GM23248 (cell line): ENCODE data around the gene ZNF576. TPM values are rescaled to one million over a fixed set of nuclear protein-coding genes. Genes with fewer than 3 reads are reported as not detected.
"Not testable (repeated sequence)": the region's sequence is repeated elsewhere in the genome, so short reads cannot be mapped to it uniquely, and the experiment has no call there.

Experiments
- DNase-seq: peaks from one replicate; pipeline ENCODE4 v3.0.0-alpha.2; 2015
- H2AFZ ChIP-seq: fragments of 200-600 bp; sonication (generic); 2 replicates; pipeline ENCODE4 v1.6.1; 2016; ENCODE audit warnings: antibody characterized with exemption
- H3F3A ChIP-seq: fragments of 200-600 bp; sonication (generic); 2 replicates; pipeline ENCODE4 v1.6.1; 2016; ENCODE audit warnings: mild to moderate bottlenecking, antibody characterized with exemption, mixed run types; ENCODE audit not compliant: insufficient read depth
- H3K27ac ChIP-seq: fragments of 200-600 bp; sonication (generic); 2 replicates; pipeline ENCODE4 v1.5.1; 2016; ENCODE audit warnings: mild to moderate bottlenecking
- H3K27me3 ChIP-seq: fragments of 200-600 bp; sonication (generic); replicated peaks from 2 replicates; pipeline ENCODE4 v1.6.1; 2016; ENCODE audit warnings: mild to moderate bottlenecking; ENCODE audit not compliant: insufficient read depth
- H3K36me3 ChIP-seq: fragments of 200-600 bp; sonication (generic); 2 replicates; pipeline ENCODE4 v1.6.1; 2016; ENCODE audit warnings: low read depth, mild to moderate bottlenecking
- H3K4me1 ChIP-seq: fragments of 200-600 bp; sonication (generic); 2 replicates; pipeline ENCODE4 v1.6.1; 2016; ENCODE audit warnings: mild to moderate bottlenecking; ENCODE audit not compliant: insufficient read depth
- H3K4me2 ChIP-seq: fragments of 200-600 bp; sonication (generic); one replicate; pipeline ENCODE4 v1.6.1; 2016; ENCODE audit warnings: mild to moderate bottlenecking; ENCODE audit not compliant: unreplicated experiment
- H3K4me3 ChIP-seq: fragments of 200-600 bp; sonication (generic); 2 replicates; pipeline ENCODE4 v1.5.1; 2016; ENCODE audit warnings: mild to moderate bottlenecking
- H3K79me2 ChIP-seq: fragments of 200-600 bp; sonication (generic); 2 replicates; pipeline ENCODE4 v1.6.1; 2016; ENCODE audit warnings: mild to moderate bottlenecking; ENCODE audit not compliant: insufficient read depth
- H3K9ac ChIP-seq: fragments of 200-600 bp; sonication (generic); 2 replicates; pipeline ENCODE4 v1.6.1; 2016; ENCODE audit warnings: mild to moderate bottlenecking
- H3K9me2 ChIP-seq: fragments of 200-600 bp; sonication (generic); 2 replicates; pipeline ENCODE4 v1.6.1; 2016; ENCODE audit warnings: mixed run types, mild to moderate bottlenecking, moderate library complexity; ENCODE audit not compliant: insufficient read depth
- H3K9me3 ChIP-seq: fragments of 200-600 bp; sonication (generic); one replicate; pipeline ENCODE4 v1.6.1; 2017; ENCODE audit warnings: low read depth
- H4K20me1 ChIP-seq: fragments of 200-600 bp; sonication (generic); 2 replicates; pipeline ENCODE4 v1.6.0; 2016; ENCODE audit not compliant: insufficient read depth
- EZH2 ChIP-seq: fragments of 200-600 bp; sonication (generic); IDR thresholded peaks from 2 replicates; pipeline ENCODE4 v1.6.1; 2018; ENCODE audit warnings: antibody characterized with exemption, mild to moderate bottlenecking; ENCODE audit not compliant: insufficient read depth, poor library complexity, severe bottlenecking
- EZH2phosphoT487 ChIP-seq: fragments of 200-600 bp; sonication (generic); IDR thresholded peaks from 2 replicates; pipeline ENCODE4 v1.6.1; 2018; ENCODE audit warnings: antibody characterized with exemption, moderate library complexity, mild to moderate bottlenecking, low read depth; ENCODE audit not compliant: insufficient read depth
- WGBS, 2 experiments: methylation state at CpG; one replicate each; pipeline ENCODE4 v1.1.6; 2015 to 2017; ENCODE audit warnings: low lambda C conversion rate in 2 of 2, low coverage in 1 of 2; ENCODE audit errors: missing lambda C conversion rate in 2 of 2; 5-methylcytosine and 5-hydroxymethylcytosine counted together
- in situ Hi-C: fragments of 300-500 bp; cut with MboI; formaldehyde crosslinking; loops from 2 replicates; pipeline ENCODE4 v1.15.0; 2020
- polyA plus RNA-seq: library from polyadenylated mRNA; unstranded; fragments of >200 nt; fragmentation: Nextera tagmentation; extraction: Ambion mirVana; gene quantifications from 2 replicates; pipeline ENCODE4 v1.2.1, GENCODE V29; 2016
- total RNA-seq: library from RNA; depleted of rRNA; stranded (reverse); fragments of >200 nt; shearing (Covaris generic); gene quantifications from 2 replicates; pipeline ENCODE4 v1.2.3, GENCODE V29; 2014

Gene ZNF576
- total and polyA plus RNA-seq, 2 experiments from 2014 or later, result 11.7 to 19.3 TPM

DNA sequence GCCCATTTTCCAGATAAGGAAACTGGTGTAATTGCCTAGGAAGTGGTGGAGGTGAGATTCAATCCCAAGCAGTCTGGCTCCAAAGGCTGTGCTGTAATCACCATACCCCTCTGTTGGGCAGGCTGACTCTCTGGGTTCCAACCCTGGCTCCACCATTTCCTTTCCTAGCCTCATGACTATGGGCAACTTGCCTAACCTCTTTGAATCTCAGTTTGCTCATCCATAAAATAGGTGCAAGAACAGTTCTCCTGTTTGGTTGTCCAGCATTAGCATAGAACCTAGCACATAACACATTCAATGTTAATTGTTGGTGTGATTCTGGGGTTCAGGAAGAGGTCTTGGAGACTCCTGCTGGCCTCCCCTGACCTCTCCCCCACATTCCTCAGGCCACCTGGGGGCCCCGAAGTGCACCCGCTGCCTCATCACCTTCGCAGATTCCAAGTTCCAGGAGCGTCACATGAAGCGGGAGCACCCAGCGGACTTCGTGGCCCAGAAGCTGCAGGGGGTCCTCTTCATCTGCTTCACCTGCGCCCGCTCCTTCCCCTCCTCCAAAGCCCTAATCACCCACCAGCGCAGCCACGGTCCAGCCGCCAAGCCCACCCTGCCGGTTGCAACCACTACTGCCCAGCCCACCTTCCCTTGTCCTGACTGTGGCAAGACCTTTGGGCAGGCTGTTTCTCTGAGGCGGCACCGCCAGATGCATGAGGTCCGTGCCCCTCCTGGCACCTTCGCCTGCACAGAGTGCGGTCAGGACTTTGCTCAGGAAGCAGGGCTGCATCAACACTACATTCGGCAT lies 2.2 kb downstream of the ZNF576 start:
- Histone ChIP-seq H3K4me3 (0 out of 2 replicates have a peak overlapping the region, but pooled peaks have one; percentile 96), H3K9me3 (no peaks in the 10 kb centered on the region), H3K9me2 (no peaks in the 10 kb centered on the region), H3K27ac (no peak overlapping the region), H3K9ac (peak overlapping the region; percentile 97), H4K20me1 (no peaks in the 10 kb centered on the region), H3K4me2 (peak overlapping the region; percentile 91), H3K79me2 (peaks cover 58% of the 10 kb centered on the region), H3K4me1 (peaks cover 21% of the 10 kb centered on the region), H3F3A (peaks cover 4% of the 10 kb centered on the region; the same call in 1 of the 2 replicates), H2AFZ (no peak overlapping the region), H3K36me3 (peaks cover 4% of the 10 kb centered on the region; the same call in 1 of the 2 replicates), H3K27me3 (no peaks in the 10 kb centered on the region)
- 89 to 93% methylated on average over 19 of the region's 19 CpGs for whole genome bisulfite sequencing, 2 experiments
- in situ Hi-C loops, result no loop called here
- TF ChIP-seq EZH2 (no peak), EZH2phosphoT487 (no peak)
- no peak for DNase-seq

GRCh38 chr19:43599635-43600295 lies 3.4 kb downstream of the ZNF576 start:
- no peaks in the 10 kb centered on the region for H3K9me2 ChIP-seq
- H2AFZ ChIP-seq, result no peak overlapping the region
- H4K20me1 ChIP-seq, result no peaks in the 10 kb centered on the region
- TF ChIP-seq EZH2 (no peak), EZH2phosphoT487 (no peak)
- H3K36me3 ChIP-seq, result peaks cover 4% of the 10 kb centered on the region; the same call in 1 of the 2 replicates
- in situ Hi-C loops, result no loop called here
- no peaks in the 10 kb centered on the region for H3K9me3 ChIP-seq
- no peaks in the 10 kb centered on the region for H3K27me3 ChIP-seq
- H3K27ac ChIP-seq, result no peak overlapping the region
- DNase-seq, result no peak
- peaks cover 4% of the 10 kb centered on the region; the same call in 1 of the 2 replicates for H3F3A ChIP-seq
- H3K4me3 ChIP-seq, result no peak overlapping the region
- H3K4me1 ChIP-seq, result peaks cover 13% of the 10 kb centered on the region
- H3K79me2 ChIP-seq, result peaks cover 46% of the 10 kb centered on the region
- 80 to 82% methylated on average over 4 of the region's 4 CpGs for WGBS, 2 experiments
- no peak overlapping the region for H3K4me2 ChIP-seq
- no peak overlapping the region for H3K9ac ChIP-seq

DNA sequence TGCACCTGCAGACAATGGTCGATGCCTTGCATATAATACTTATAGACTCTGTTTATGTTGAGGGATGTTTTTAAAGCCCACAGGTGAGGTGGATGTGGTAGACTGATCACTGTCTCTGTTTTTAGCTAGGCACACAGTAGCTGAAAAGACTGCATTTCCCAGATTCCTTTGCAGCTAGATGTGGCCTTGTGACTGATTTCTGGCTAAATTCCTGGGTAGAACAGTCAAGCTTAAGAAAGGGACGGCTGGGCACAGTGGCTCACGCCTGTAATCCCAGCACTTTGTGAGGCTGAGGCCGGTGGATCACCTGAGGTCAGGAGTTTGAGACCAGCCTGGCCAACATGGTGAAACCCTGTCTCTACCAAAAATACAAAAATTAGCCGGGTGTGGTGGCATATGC lies 3.9 kb downstream of the ZNF576 start:
- H3K27ac ChIP-seq, H4K20me1 ChIP-seq, H2AFZ ChIP-seq, H3K4me2 ChIP-seq, in situ Hi-C loops, DNase-seq, H3K36me3 ChIP-seq, H3K4me3 ChIP-seq, H3F3A ChIP-seq, H3K9me2 ChIP-seq, H3K27me3 ChIP-seq, H3K9me3 ChIP-seq, H3K9ac ChIP-seq: not testable (repeated sequence)
- Histone ChIP-seq H3K4me1 (peaks cover 13% of the 10 kb centered on the region), H3K79me2 (peaks cover 41% of the 10 kb centered on the region)
- 64 to 72% methylated on average over 5 of the region's 5 CpGs for WGBS, 2 experiments

GRCh38 chr19:43605875-43606568 lies 9.6 kb downstream of the ZNF576 start:
- H3K4me3 ChIP-seq, result no peak overlapping the region
- TF ChIP-seq EZH2phosphoT487 (no peak), EZH2 (no peak)
- no peak overlapping the region for H2AFZ ChIP-seq
- DNase-seq, result no peak
- no peak overlapping the region for H3K27ac ChIP-seq
- in situ Hi-C loops, result no loop called here
- H3K27me3 ChIP-seq, result no peaks in the 10 kb centered on the region
- 79 to 82% methylated on average over 7 of the region's 7 CpGs for WGBS, 2 experiments
- peaks cover 9% of the 10 kb centered on the region; the same call in 1 of the 2 replicates for H3K79me2 ChIP-seq
- H3K4me1 ChIP-seq, result no peaks in the 10 kb centered on the region
- H3K9me3 ChIP-seq, result no peaks in the 10 kb centered on the region
- no peak overlapping the region for H3K4me2 ChIP-seq
- H3K36me3 ChIP-seq, result peaks cover 4% of the 10 kb centered on the region; the same call in 1 of the 2 replicates
- H3K9ac ChIP-seq, result no peak overlapping the region
- H3F3A ChIP-seq, result no peaks in the 10 kb centered on the region
- no peaks in the 10 kb centered on the region for H4K20me1 ChIP-seq
- no peaks in the 10 kb centered on the region for H3K9me2 ChIP-seq
